Stimulated activated CD8-positive, alpha-beta memory T cell treated with anti-CD3 and anti-CD28 coated beads, Interleukin-15, amount 100 ng/mL, for 1 hour (primary cell): ENCODE results near the gene DLEU7.

Source experiments
- DNase-seq: peaks from one replicate; pipeline ENCODE4 v3.0.0-alpha.2; 2020; ENCODE audit warnings: low read depth

The DLEU7 gene

DNA sequence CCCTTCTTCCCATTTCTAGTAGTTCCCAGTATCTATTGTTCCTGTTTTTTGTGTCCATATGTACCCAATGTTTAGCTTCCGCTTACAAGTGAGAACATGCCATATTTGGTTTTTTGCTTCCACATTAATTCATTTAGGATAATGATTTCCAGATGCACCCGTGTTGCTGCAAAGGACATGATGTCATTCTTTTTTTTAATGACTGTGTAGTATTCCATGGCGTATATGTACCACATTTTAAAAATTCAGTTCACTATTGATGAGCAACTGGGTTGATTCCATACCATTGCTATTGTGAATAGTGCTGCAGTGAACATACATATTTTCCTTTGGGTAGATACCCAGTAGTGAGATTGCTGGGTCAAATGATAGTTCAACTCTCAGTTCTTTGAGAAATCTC lies 50.5 kb downstream of the DLEU7 start:
- no peak for DNase-seq

DNA sequence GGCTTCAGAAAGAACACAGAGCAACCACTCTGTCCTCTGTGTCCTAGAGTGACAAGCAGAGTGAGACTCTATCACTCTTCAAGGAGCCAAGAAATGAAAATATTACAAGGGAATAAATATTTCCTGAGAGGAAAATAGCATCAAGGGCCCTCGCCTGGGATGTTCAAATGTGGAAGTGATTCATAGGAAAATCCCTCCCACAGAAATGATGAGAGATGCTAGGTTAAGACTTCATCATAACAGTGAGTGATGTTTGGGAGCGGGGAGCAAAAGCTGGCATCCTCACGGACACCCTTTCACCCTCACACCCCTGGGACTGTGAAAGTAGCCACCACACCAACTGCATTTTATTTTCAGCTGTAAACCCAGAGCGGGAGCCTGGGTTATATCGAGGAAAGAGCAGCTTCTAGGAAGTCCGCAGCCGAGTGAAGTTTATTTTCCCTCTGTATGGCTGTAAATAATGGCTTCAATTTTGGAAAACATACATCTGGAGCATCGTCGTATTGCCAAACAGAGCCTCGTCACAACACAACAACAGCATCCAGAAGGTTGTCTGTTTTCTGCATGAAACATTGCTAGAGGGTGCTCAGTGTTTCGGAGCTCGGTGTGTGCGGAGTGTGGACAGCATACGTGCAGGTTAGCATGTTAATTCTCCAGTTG lies 54.8 kb downstream of the DLEU7 start:
- DNase-seq: no peak

DNA sequence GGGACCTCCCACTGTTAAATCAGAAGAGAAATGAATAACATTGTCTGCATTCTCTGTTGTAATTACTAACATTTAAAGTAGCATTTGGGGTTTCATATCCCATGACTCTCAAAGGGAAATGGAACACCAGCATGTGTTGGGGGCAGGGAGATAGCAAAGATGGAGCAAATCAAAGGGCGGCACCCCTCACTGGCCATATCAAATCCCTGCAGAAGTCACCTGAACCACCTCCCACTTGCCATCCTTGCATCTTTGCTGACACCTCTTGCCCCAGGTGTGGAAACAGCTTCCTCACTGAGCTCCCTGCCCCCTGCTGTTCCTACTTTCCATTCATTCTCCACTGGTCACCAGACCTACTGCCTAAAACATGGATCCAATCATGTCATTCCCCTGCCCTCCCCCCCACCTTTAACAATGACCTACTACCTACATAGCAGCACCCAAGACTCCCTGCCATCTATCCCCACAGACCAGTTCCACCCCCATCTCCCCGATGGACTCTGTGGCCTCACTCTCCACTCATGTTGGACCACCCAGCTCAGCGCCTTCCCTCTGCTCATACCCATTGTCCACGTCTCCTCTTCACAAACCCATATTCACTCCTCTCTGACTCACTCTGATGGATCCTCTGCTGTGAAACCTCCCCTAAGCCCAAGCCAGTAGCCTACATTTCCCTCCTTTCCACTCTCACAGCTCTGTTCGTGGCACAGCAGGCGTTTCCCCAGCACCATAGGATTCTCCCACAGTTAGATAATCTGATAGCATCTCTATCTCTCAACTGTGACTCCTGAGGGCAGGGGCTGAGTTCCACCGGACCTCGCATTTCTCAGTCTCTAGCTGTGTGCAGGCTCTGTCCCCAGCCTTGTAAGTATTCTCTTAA lies 55.9 kb downstream of the DLEU7 start:
- no peak for DNase-seq

DNA sequence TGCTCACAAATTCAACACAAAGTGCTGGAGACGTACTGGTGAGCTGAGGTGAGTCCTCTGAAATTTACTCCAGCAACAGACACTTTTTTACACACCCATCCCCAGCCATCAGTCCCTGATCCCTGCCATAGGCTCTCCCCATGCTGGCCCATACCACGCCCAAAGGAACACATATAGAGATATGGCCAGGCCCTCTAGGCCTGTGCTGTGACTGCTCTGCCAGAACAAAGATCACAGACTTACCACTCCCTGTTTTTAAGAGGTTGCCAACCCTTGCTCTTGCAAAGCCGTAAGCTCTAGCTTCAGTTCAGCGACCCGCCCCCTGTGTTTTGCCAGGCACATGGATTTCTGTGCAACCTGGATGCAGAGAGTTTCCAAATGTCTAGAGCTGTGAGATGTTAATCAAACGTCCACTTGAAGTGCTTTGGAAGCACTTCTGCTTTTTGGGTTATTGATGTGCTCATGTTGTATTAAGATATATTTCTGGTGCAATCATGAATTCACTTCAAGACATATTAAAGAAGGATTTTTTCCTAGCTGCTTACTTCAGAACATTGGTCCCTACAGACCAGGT lies 59.7 kb downstream of the DLEU7 start:
- no peak for DNase-seq

DNA sequence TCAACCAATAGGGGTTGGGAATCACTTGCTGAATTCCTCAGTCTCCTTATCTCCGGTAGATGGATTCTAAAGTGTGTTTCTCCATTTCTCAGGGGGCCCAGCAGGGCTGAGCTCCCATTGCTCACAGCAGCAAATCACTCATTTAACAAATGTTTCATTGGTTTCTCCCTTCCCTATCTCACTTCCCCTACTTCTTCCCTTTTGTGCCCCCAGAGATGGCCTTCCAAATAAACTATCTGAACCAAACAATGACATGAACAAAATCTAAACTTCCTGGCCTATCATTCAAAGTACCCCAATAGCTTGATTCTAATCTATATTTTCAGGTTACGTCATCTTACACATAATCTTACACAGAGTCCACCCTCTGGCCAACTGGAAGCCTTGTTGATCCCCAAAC lies 60.4 kb downstream of the DLEU7 start:
- no peak for DNase-seq

DNA sequence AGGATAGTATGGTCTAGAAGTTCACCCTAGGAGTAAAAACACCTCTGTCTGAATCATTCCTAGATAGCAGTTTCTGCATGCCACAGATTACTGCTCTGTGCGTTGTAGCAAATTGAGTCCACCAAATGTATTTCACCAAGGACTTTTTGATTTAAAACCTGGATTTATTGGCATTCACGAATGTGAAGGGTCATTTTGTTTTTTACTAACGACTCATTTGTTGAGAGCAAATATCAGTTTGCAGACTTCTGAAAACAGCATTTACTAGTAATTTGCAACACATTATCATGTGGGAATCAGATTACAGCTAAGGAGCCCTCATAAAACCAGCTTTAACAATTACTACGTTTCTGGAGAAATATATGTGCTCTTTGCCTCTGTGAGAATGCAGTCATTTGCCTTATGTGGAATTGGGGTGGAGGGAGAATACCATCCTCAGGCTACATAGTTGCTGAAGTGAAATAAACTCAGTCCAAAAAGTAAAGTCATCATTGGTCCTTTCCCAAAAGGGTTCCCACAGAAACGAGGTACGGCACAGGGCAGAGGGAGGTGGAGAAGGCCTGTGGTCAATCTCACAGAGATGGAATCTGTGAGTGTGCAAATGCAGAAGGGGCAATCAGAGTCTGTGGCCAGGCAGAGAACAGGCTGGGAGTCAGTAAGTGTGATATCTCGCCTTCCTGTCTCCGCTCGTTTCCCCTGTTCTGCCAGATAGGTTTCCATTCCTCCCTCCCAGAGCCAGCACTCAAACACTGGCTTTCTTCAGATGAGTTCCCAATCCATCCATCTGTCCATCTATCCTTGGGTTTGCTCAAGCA lies 63.1 kb downstream of the DLEU7 start:
- no peak for DNase-seq

DNA sequence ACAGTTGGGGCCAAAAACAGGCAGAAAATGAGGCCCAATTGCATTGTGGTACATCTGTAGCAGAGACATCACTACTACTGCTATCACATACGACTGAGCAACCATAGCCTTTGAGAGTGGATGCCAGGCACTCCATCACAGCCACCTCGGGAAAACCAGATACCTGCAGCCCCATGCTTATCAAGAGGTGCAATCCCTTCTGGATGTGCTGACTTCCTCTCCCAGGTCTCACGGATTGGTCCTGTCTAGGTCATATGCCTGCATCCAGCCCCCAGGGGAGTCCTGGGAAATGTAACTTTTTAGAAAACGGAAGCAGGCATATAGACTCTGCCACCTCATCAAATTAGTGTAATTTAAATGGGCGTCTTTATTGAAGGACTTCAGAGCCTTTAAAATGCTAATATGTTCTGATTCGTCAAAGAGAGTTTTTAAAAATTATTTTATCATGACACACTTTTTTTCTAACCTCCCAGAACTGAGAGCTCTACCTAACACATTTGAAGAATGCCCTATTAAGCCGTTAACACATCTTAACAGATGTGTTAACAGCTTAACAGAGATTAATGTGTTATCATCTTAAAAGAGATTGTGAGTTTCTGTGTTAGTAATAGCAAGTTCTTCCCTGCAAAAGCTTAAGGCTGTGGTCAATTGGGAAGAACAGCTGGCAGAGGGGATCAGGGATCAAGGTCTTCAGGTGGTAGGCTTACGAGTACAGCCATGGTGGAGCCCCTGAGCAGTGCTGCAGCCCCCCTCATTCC lies 63.9 kb downstream of the DLEU7 start:
- DNase-seq: no peak
